Measurements from ENCODE around the gene PRSS38.

PRSS38 gene

DNA sequence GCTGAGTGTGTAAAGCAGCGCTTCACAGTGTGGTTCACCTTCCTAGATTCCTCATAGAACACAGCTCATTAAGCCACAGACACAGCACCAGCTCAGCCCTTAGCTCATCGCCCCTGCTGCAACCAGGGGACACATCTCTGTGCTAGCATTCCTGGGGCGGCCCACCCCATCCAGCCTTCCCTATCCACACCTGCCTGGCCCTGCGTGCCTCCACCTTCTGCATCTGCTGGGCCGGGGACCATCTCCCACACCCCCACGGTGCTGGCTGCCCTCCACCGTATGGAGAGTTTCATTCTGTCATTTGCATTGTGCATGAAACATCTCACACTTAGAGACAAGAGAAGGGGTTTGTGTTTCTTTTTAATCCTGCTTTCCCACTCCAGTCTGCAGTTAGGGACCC lies 35.8 kb upstream of the PRSS38 start:
- Histone ChIP-seq H3K9ac (no peak overlapping the region), H2AFZ (ENCODE audit: low read depth) (no peak overlapping the region), H3K4me2 (no peak overlapping the region), H3K27ac (no peak overlapping the region), H3K4me1 (ENCODE audit: low read depth, poor library complexity, severe bottlenecking) (no peaks in the 10 kb centered on the region), H3K79me2 (ENCODE audit: insufficient read depth, low read depth) (no peaks in the 10 kb centered on the region), H3K27me3 (ENCODE audit: insufficient read depth, low read depth) (no peaks in the 10 kb centered on the region), H3K4me3 (IDR thresholded peaks at IDR 0.05; ENCODE audit: insufficient read depth, low read depth, low read length) (no peak overlapping the region), H4K20me1 (ENCODE audit: insufficient read depth) (no peaks in the 10 kb centered on the region), H3K36me3 (ENCODE audit: insufficient read depth) (0 out of 2 replicates have a peak, but pooled peaks cover 3% of the 10 kb centered on the region)
- TF ChIP-seq, protein P1, sequence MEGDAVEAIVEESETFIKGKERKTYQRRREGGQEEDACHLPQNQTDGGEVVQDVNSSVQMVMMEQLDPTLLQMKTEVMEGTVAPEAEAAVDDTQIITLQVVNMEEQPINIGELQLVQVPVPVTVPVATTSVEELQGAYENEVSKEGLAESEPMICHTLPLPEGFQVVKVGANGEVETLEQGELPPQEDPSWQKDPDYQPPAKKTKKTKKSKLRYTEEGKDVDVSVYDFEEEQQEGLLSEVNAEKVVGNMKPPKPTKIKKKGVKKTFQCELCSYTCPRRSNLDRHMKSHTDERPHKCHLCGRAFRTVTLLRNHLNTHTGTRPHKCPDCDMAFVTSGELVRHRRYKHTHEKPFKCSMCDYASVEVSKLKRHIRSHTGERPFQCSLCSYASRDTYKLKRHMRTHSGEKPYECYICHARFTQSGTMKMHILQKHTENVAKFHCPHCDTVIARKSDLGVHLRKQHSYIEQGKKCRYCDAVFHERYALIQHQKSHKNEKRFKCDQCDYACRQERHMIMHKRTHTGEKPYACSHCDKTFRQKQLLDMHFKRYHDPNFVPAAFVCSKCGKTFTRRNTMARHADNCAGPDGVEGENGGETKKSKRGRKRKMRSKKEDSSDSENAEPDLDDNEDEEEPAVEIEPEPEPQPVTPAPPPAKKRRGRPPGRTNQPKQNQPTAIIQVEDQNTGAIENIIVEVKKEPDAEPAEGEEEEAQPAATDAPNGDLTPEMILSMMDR (conservative IDR thresholded peaks at IDR 0.05; ENCODE audit: low read depth, low read length), result no peak

DNA sequence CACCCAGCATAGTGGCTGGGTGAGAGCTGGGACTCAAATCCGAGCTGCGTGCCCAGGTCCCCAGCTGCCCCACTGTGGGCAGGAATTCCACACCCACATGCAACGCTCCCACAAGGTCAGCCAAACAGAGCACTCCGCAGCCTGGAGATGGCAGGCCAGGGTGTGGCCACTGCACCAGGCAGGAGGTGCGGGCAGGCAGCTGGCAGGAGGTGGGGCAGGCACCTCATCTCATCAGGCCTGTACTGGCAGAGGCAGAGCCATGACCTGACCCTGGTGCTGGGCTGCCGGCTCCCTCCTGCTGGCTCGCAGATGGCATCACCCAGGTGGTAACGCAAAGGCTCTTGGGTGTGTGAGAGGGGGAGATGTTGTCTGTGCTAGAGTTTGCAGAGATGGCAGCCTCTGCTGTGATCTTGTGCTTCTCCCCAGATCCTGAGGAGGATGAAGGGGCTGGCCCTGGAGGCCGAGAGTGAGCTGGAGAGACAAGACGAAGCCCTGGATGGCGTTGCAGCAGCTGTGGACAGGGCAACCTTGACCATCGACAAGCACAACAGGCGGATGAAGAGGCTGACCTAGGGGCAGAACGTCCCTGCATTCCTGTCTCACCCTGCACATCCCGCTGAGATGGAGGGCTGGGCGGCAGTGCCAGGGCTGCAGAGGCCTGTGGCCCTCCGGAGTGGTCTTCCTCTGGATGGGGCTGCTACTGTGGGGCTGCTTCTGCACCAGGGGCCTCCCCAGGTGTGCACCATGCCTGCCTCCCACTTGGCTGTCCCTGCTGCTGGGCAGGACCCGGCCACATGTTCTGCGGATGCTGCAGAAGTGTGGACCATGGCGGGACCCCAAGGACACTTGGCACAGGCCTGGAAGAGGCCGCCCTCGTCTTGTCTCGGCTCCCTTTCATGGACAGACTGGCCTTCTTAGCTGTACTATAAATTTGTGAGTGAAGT lies 35.1 kb upstream of the PRSS38 start:
- Histone ChIP-seq H4K20me1 (ENCODE audit: insufficient read depth) (no peaks in the 10 kb centered on the region), H3K79me2 (ENCODE audit: insufficient read depth, low read depth) (no peaks in the 10 kb centered on the region), H3K4me1 (ENCODE audit: low read depth, poor library complexity, severe bottlenecking) (no peaks in the 10 kb centered on the region), H3K27ac (no peak overlapping the region), H3K27me3 (ENCODE audit: insufficient read depth, low read depth) (no peaks in the 10 kb centered on the region), H2AFZ (ENCODE audit: low read depth) (no peak overlapping the region), H3K4me2 (no peak overlapping the region), H3K9ac (no peak overlapping the region), H3K36me3 (ENCODE audit: insufficient read depth) (0 out of 2 replicates have a peak, but pooled peaks cover 3% of the 10 kb centered on the region), H3K4me3 (IDR thresholded peaks at IDR 0.05; ENCODE audit: insufficient read depth, low read depth, low read length) (no peak overlapping the region)
- TF ChIP-seq, protein P1 (conservative IDR thresholded peaks at IDR 0.05; ENCODE audit: low read depth, low read length), result no peak

- H4K20me1 ChIP-seq (ENCODE audit: insufficient read depth), result no peaks in the 10 kb centered on the region
- no peak overlapping the region for H3K4me3 ChIP-seq (IDR thresholded peaks at IDR 0.05; ENCODE audit: insufficient read depth, low read depth, low read length)
- H3K27ac ChIP-seq, result no peak overlapping the region
- no peak overlapping the region for H3K9ac ChIP-seq
- TF ChIP-seq, protein P1 (conservative IDR thresholded peaks at IDR 0.05; ENCODE audit: low read depth, low read length), result no peak
- H3K36me3 ChIP-seq (ENCODE audit: insufficient read depth), result no peaks in the 10 kb centered on the region
- H3K4me2 ChIP-seq, result no peak overlapping the region
- no peaks in the 10 kb centered on the region for H3K4me1 ChIP-seq (ENCODE audit: low read depth, poor library complexity, severe bottlenecking)
- no peaks in the 10 kb centered on the region for H3K27me3 ChIP-seq (ENCODE audit: insufficient read depth, low read depth)
- H3K79me2 ChIP-seq (ENCODE audit: insufficient read depth, low read depth), result no peaks in the 10 kb centered on the region
- no peak overlapping the region for H2AFZ ChIP-seq (ENCODE audit: low read depth)
These were observed 34.1 kb upstream of the PRSS38 start for GRCh38 chr1:227781314-227781930.

- Histone ChIP-seq H3K79me2 (ENCODE audit: insufficient read depth, low read depth) (no peaks in the 10 kb centered on the region), H3K27ac (no peak overlapping the region), H3K36me3 (ENCODE audit: insufficient read depth) (no peaks in the 10 kb centered on the region), H3K27me3 (ENCODE audit: insufficient read depth, low read depth) (no peaks in the 10 kb centered on the region), H2AFZ (ENCODE audit: low read depth) (no peak overlapping the region), H3K4me2 (no peak overlapping the region), H3K4me1 (ENCODE audit: low read depth, poor library complexity, severe bottlenecking) (peaks cover 7% of the 10 kb centered on the region), H3K9ac (no peak overlapping the region), H4K20me1 (ENCODE audit: insufficient read depth) (no peaks in the 10 kb centered on the region), H3K4me3 (IDR thresholded peaks at IDR 0.05; ENCODE audit: insufficient read depth, low read depth, low read length) (no peak overlapping the region)
- TF ChIP-seq, protein P1 (conservative IDR thresholded peaks at IDR 0.05; ENCODE audit: low read depth, low read length), result no peak
These were observed 33.2 kb upstream of the PRSS38 start for GRCh38 chr1:227782226-227782625.

All from KMS-11 (cell line).